AG04449 (cell line): ENCODE measurements around the gene TAS2R20.
"Not testable (repeated sequence)": the region's sequence is repeated elsewhere in the genome, so short reads cannot be mapped to it uniquely, and the experiment has no call there.

Experiments
- CTCF ChIA-PET: fragments of 350-600 bp; formaldehyde crosslinking; extraction: SDS; loops from one replicate; lab custom pipeline; 2021; ENCODE audit warnings: antibody characterized with exemption; lab: Yijun Ruan, JAX
- POLR2A ChIA-PET: fragments of 400-600, 350-600 bp; formaldehyde crosslinking; extraction: SDS; loops from one replicate; lab custom pipeline; 2020; ENCODE audit warnings: antibody characterized with exemption, inconsistent platforms; lab: Yijun Ruan, JAX
- DNase-seq: peaks from one replicate; pipeline ENCODE4 v3.0.0-alpha.2; 2010; ENCODE audit warnings: low read depth, low spot score
- H3K4me3 ChIP-seq: 2 replicates; pipeline ENCODE4 v1.5.1; 2011; ENCODE audit warnings: low read depth, mild to moderate bottlenecking, control low read depth, low read length
- TF ChIP-seq, protein P1 (sequence below): IDR thresholded peaks from one replicate; pipeline ENCODE4 v1.5.1; 2011; ENCODE audit warnings: mild to moderate bottlenecking, moderate library complexity, low read length, control low read depth, inconsistent platforms; ENCODE audit not compliant: insufficient read depth; ENCODE audit errors: missing control alignments

TAS2R20 gene

GRCh38 chr12:10998204-10998603 is at the start of gene TAS2R20:
TAS2R20 (minus strand) TSS chr12:10998304; CDS start chr12:10997875, 429 bp downstream.
- POLR2A ChIA-PET: no interaction called here
- DNase-seq: no peak
- CTCF ChIA-PET: no interaction called here
- TF ChIP-seq, protein P1, sequence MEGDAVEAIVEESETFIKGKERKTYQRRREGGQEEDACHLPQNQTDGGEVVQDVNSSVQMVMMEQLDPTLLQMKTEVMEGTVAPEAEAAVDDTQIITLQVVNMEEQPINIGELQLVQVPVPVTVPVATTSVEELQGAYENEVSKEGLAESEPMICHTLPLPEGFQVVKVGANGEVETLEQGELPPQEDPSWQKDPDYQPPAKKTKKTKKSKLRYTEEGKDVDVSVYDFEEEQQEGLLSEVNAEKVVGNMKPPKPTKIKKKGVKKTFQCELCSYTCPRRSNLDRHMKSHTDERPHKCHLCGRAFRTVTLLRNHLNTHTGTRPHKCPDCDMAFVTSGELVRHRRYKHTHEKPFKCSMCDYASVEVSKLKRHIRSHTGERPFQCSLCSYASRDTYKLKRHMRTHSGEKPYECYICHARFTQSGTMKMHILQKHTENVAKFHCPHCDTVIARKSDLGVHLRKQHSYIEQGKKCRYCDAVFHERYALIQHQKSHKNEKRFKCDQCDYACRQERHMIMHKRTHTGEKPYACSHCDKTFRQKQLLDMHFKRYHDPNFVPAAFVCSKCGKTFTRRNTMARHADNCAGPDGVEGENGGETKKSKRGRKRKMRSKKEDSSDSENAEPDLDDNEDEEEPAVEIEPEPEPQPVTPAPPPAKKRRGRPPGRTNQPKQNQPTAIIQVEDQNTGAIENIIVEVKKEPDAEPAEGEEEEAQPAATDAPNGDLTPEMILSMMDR: no peak
- H3K4me3 ChIP-seq: no peak within 1 kb of the TSS

DNA sequence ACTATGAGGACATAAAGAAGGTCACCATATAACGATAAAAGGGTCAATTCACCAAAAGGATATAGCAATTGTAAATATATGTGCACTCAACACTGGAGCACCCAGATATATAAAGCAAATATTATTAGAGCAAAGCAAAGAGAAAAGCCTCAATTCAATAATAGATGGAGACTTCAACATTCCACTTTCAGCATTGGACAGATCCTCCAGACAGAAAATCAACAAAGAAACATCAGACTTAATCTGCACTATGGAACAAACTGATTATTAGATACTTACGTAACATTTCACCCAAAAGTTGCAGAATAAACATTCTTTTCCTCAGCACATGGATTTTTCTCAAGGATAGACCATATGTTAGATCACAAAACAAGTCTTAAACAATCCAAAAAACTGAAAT is 43.3 kb upstream of the TAS2R20 start:
- POLR2A ChIA-PET, CTCF ChIA-PET, H3K4me3 ChIP-seq, DNase-seq: not testable (repeated sequence)

DNA sequence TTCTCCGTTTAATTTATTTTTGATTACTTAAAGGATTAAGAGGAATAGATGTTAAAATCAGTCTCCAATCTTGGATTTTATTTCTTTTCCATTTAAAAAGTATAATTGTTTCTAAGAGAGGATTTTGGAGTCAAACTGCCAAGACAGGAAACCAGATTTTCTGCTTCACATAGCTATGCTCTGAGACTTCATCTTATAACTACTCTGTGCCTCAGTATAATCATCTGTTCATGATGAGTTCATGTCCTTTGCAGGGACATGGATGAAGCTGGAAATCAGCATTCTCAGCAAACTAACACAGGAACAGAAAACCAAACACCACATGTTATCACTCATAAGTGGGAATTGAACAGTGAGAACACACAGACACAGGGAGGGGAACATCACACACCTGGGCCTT is 42.1 kb upstream of the TAS2R20 start:
- DNase-seq: no peak
- CTCF ChIA-PET: no interaction called here
- POLR2A ChIA-PET: no interaction called here
- TF ChIP-seq, protein P1: no peak
- H3K4me3 ChIP-seq: no peak overlapping the region

DNA sequence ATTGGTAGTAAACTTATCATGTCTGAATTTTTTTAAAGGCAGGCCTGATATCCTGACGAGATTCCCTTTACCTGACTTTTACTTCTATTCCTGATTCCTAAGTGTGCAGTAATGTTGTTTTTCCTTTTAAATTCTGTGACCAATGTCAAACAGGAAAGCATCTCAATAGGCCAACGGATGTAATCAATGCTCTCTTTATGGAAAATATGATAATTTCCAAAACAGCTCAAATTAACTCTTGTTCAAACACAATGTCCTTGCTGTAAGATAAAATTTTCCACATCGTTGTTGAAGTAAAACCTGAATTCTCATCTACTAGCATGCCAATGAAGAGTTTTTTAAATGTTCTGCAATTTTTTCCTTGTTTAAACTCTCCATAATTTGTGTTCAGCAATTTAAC is 41.1 kb upstream of the TAS2R20 start:
- no peak for DNase-seq
- CTCF ChIA-PET: no interaction called here
- no peak overlapping the region for H3K4me3 ChIP-seq
- TF ChIP-seq, protein P1: no peak
- POLR2A ChIA-PET: no interaction called here

- H3K4me3 ChIP-seq, POLR2A ChIA-PET, CTCF ChIA-PET, DNase-seq: not testable (repeated sequence)
These were observed 35.9 kb upstream of the TAS2R20 start for GRCh38 chr12:11033959-11034358.

- no peak for DNase-seq
- TF ChIP-seq, protein P1: no peak
- POLR2A ChIA-PET: no interaction called here
- no peak within 1 kb of the TSS for H3K4me3 ChIP-seq
- CTCF ChIA-PET: no interaction called here
These were observed 33.2 kb upstream of the TAS2R20 start, which contains the start of gene TAS2R31 for GRCh38 chr12:11031307-11031706. TAS2R31 (minus strand) TSS chr12:11031407; CDS start chr12:11031335, 72 bp downstream.

DNA sequence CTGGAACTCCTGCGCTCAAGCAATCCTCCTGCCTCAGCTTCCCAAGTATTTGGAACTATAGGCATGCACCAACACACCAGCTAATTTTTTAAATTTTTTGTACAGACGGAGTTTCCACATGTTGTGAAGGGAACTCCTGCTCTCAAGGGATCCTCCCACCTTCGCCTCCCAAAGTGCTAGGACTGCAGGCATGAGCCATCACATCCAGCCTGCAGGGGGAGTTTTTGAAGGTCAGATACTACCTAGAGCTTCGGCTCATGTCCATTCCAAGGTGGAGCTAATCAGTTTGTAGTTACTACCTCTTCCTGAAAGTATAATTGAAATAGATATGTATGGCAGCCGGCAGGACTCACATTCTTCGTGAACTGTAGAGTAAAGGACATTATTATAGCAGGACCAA is 28.0 kb upstream of the TAS2R20 start:
- no peak for DNase-seq
- ChIA-PET POLR2A (no interaction called here), CTCF (no interaction called here)
- H3K4me3 ChIP-seq: no peak overlapping the region
- TF ChIP-seq, protein P1: no peak
